ENCODE measurements around the gene TMEM150A. TPM values are rescaled to one million over a fixed set of nuclear protein-coding genes. Genes with fewer than 3 reads are reported as not detected.

The TMEM150A gene
- total and polyA plus RNA-seq, 2 of the 13 experiments (the other 11 are each of a cell fraction or from before 2014, with no cell fraction given) = 30.1 to 70.4 TPM

- TF ChIP-seq ARID5B (CRISPR knock-in tag; IDR thresholded peaks at IDR 0.05) (peak; percentile 65), RFX5 (IDR thresholded peaks at IDR 0.05; ENCODE audit: low read depth, low read length) (no peak), CREB3 (CRISPR knock-in tag; IDR thresholded peaks at IDR 0.05) (no peak), RBFOX2 (IDR thresholded peaks at IDR 0.05; ENCODE audit: low read depth, low read length) (no peak), ZGPAT (CRISPR knock-in tag; IDR thresholded peaks at IDR 0.05) (0 out of 2 replicates have a peak, but pooled peaks have one; percentile 22), NR2C2 (CRISPR knock-in tag; IDR thresholded peaks at IDR 0.05; ENCODE audit: borderline replicate concordance) (peak; percentile 38; the same call in 1 of the 2 replicates), TBX2 (CRISPR knock-in tag; IDR thresholded peaks at IDR 0.05; ENCODE audit: borderline replicate concordance) (peak; percentile 21; the same call in 1 of the 2 replicates), POLR2AphosphoS2 (IDR thresholded peaks at IDR 0.05; ENCODE audit: low read depth, low read length) (no peak), FIP1L1 (IDR thresholded peaks at IDR 0.05; ENCODE audit: borderline replicate concordance, insufficient read depth, low read depth, low read length) (no peak), ZFP1 (CRISPR knock-in tag; IDR thresholded peaks at IDR 0.05) (no peak), MIXL1 (CRISPR knock-in tag; IDR thresholded peaks at IDR 0.05) (no peak), ZKSCAN8 (CRISPR knock-in tag; IDR thresholded peaks at IDR 0.05; ENCODE audit: borderline replicate concordance) (0 out of 2 replicates have a peak, but pooled peaks have one; percentile 33), FOSL2 (CRISPR knock-in tag; IDR thresholded peaks at IDR 0.05) (peak; percentile 90), ZNF274 (CRISPR knock-in tag; IDR thresholded peaks at IDR 0.05) (no peak), MXD4 (CRISPR knock-in tag; IDR thresholded peaks at IDR 0.05) (no peak), GTF3A (CRISPR knock-in tag; conservative IDR thresholded peaks at IDR 0.05) (no peak), ZNF557 (CRISPR knock-in tag; IDR thresholded peaks at IDR 0.05) (0 out of 2 replicates have a peak, but pooled peaks have one; percentile 4), RBM22 (optimal IDR thresholded peaks at IDR 0.05; ENCODE audit: low read length) (no peak)
- TF ChIP-seq, protein P1, sequence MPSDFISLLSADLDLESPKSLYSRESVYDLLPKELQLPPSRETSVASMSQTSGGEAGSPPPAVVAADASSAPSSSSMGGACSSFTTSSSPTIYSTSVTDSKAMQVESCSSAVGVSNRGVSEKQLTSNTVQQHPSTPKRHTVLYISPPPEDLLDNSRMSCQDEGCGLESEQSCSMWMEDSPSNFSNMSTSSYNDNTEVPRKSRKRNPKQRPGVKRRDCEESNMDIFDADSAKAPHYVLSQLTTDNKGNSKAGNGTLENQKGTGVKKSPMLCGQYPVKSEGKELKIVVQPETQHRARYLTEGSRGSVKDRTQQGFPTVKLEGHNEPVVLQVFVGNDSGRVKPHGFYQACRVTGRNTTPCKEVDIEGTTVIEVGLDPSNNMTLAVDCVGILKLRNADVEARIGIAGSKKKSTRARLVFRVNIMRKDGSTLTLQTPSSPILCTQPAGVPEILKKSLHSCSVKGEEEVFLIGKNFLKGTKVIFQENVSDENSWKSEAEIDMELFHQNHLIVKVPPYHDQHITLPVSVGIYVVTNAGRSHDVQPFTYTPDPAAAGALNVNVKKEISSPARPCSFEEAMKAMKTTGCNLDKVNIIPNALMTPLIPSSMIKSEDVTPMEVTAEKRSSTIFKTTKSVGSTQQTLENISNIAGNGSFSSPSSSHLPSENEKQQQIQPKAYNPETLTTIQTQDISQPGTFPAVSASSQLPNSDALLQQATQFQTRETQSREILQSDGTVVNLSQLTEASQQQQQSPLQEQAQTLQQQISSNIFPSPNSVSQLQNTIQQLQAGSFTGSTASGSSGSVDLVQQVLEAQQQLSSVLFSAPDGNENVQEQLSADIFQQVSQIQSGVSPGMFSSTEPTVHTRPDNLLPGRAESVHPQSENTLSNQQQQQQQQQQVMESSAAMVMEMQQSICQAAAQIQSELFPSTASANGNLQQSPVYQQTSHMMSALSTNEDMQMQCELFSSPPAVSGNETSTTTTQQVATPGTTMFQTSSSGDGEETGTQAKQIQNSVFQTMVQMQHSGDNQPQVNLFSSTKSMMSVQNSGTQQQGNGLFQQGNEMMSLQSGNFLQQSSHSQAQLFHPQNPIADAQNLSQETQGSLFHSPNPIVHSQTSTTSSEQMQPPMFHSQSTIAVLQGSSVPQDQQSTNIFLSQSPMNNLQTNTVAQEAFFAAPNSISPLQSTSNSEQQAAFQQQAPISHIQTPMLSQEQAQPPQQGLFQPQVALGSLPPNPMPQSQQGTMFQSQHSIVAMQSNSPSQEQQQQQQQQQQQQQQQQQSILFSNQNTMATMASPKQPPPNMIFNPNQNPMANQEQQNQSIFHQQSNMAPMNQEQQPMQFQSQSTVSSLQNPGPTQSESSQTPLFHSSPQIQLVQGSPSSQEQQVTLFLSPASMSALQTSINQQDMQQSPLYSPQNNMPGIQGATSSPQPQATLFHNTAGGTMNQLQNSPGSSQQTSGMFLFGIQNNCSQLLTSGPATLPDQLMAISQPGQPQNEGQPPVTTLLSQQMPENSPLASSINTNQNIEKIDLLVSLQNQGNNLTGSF (CRISPR knock-in tag; IDR thresholded peaks at IDR 0.05) = no peak
- TF ChIP-seq, protein P2, sequence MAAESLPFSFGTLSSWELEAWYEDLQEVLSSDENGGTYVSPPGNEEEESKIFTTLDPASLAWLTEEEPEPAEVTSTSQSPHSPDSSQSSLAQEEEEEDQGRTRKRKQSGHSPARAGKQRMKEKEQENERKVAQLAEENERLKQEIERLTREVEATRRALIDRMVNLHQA (CRISPR knock-in tag; IDR thresholded peaks at IDR 0.05) = no peak
Observed at GRCh38 chr2:85558160-85558559, 44.3 kb downstream of the TMEM150A start (continued).
